GM03348 (cell line): ENCODE data around the gene SLC25A3.
"Not testable (repeated sequence)": the region's sequence is repeated elsewhere in the genome, so short reads cannot be mapped to it uniquely, and the experiment has no call there.

Experiments used
- DNase-seq: peaks from one replicate; pipeline ENCODE4 v3.0.0; 2012; ENCODE audit warnings: low spot score

Gene SLC25A3

DNA sequence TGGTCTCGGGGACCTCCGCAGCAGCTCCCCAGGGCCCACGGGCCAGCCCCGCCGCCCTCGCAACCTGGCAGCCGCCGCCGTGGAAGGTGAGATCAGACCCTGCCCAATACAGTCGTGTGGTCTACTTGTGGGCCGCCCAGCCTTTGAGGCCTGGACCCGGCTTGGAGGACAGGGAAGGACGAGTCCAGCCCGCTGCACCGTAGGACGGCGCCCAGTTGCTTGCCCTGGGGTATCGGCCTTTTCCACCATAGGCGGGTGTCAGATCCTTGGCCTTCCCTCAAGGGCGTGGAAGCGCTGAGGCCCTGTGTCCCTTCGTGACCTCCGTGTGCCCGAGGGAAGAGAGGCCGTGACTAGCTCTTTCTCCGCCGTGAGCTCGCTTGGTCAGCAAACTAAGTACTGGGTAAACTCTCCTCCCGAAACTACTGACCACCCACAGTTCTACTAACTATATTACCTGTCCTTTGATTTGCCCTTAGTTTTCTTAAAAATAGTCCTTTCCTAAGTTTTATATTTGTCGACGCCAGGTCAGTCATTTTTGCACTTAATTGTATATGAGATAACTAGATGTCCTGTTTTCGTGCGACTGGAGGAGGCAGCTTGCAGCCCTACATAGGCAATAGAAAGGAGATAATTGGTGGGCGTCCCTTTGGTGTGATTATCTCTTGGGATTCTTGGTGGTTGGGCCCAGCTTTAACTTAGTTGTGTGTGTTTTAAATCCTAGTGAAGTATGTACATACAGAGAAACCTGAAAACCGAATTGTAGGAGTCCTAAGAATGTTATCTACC, 757 bp downstream of the SLC25A3 start:
- peak; percentile 37 for DNase-seq

DNA sequence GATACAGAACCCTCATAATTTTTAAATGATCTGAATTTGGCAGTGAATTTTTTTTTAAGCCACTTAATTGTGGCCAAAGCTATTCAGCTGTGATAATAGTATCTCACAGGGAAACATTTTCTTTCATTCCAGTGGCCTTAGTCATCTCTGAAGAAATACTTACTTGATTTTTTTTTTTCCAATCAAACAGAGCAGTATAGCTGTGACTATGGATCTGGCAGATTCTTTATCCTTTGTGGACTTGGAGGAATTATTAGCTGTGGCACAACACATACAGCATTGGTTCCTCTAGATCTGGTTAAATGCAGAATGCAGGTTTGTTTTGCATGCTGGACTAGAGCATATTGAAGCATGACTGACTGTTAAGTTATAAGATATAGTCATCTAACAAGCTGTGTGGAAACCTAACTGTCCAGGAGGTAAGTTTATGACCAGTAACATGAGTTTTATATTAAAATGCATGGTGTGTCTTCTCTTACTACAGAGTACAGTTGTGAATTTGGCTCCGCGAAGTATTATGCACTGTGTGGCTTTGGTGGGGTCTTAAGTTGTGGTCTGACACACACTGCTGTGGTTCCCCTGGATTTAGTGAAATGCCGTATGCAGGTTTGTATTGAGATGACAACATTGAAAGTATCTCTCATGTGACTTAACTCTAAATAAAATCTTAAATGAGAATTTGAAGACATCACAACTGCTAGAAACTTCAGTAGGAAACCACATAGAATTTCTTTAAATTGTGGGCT, 1.9 kb downstream of the SLC25A3 start:
- peak; percentile 56 for DNase-seq

DNA sequence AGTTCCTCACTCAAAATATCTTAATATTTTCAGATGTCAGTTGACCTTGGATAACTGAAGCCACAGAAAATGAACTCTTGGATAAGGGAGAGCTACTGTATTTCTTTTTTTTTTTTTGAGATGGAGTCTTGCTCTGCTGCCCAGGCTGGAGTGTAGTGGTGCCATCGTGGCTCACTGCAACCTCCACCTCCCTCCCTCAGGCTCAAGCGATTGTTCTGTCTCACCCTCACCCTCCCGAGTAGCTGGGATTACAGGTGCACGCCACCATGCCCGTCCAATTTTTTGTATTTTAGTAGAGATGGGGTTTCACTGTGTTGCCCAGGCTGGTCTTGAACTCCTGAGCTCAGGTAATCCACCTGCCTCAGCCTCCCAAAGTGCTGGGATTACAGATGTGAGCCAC, 3.8 kb downstream of the SLC25A3 start:
- DNase-seq: not testable (repeated sequence)

DNA sequence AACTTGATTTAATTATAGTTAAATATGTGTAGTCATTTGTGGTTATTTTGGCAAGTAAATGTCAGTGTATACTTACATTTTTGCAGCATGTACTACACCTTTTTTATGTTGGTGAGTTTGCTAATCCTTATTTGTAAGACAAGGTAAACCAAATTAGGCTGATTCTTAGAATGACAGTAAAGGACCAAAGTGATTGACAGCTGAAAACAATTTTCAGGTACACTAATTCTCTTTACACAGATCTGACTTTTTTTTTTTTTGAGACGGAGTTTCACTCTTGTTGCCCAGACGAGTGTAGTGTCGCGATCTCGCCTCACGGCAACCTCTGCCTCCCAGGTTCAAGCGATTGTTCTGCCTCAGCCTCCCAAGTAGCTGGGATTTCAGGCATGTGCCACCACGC, 8.4 kb downstream of the SLC25A3 start:
- no peak for DNase-seq

DNA sequence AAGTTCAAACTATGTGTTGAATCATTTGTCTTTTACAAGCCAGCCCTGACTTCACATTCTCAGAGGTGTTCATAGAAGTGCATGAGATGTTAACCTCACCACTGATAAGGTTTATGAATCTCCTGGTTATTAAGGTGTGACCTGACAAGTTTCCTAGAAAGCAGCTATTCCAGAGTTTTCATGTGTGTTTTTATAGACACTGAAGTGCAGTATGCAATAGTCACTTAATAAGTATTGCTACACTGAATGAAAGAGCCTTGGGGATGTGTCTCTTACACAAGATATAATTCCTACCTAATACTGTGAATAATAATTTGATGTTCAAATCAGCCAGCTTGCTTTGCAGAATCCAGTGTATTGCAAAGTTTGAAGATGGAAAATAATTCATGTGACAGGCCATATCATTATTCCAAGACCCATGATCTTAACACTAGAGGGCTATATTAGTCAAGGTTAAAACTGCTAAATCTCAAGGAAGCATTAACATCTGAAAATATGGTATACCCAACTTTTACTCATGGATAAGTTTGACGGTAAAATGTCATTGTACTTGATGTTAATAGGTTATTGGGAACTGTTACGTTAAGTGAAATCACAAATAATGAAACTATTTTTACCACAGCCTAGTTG, 13.0 kb downstream of the SLC25A3 start:
- DNase-seq: no peak

DNA sequence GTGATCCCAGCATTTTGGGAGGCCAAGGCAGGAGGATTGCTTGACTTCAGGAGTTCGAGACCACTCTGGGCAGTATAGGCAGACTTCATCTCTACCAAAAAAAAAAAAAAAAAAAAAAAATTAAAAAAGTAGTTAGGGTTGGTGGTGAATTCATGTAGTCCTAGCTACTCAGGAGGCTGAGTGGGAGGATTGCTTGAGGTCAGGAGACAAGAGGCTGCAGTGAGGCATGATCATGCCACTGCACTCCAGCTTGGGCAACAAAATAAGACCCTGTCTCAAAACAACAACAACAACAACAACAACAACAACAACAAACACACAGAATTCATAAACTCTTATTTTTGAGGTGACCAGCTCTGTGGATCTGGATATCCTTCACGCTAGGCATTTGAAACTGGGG, 17.1 kb downstream of the SLC25A3 start:
- no peak for DNase-seq

DNA sequence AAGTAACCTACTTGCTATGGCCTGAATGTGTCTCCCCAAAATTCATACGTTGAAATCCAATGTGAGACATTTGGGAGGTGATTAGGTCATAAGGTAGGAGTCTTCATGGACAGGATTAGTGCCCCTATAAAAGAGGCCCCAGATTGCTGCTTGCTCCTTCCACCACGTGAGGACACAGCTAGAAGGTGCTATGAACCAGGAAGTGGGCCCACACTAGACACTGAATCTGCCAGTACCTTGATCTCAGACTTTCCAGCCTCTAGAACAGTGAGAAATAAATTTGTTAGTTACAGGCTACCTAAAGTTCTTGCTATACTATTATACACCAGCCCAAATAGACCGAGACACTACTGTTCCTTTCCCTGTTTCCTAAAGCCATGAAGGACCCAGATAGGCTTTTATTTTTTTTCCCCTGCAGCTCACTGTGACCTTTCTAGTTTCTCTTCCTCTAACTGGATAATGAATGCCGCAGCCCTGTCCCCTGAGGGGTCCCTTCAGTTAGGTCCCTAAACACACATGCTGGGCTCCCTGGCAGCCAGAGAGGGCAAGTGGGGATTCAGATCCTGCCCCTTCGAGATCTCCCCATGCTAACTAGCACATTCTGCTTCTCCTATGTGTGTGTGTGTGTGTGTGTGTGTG, 19.3 kb downstream of the SLC25A3 start:
- DNase-seq: no peak

DNA sequence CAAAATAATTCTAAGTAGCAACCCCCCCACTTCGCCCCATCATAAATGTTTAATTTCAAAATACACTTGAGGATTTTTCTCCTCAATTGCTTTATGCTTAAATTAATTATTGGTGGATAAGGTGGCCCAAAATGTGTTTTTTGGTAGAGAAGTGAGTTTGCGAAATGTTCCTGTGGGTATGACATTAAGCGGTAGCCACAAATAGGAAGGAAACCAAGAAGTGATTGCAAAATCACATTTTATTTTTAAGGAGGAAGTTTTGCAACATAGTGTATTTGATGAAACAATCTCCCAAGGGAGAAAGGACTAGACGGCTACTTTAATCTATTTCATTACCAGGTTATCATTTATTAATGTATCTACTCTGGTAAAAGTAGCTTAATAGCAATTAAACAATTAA, 25.5 kb downstream of the SLC25A3 start:
- peak; percentile 72 for DNase-seq

DNA sequence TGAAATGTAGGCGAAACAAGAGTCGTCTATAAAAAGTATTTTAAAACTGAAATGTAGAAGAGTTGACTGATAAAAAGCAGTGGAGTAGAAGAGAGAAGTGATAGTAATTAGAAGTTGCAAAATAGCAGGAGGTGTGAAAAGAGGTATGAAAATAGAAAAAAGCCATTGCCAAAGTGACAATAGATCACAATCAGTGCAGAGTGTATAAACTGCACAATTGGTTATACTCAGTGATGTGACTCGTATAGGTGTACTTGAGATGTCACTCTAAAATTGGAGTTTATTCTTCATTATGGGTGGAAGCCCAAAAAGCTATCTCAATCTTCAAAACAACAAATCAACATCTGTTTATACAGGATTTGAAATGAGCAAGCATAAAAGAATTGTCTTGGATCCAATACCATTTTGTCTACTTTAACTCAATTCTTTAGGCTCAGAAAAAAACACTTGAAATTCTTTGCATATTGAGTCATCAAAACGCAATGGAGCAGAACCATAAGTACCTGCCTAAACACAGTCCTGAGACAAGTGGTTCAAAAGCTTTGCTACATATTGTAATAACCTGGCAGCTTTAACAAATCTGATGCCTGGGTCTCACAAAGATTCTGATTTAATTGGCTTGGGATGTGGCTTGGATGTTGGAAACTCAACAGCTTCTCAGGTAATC, 42.3 kb downstream of the SLC25A3 start:
- peak; percentile 62 for DNase-seq

DNA sequence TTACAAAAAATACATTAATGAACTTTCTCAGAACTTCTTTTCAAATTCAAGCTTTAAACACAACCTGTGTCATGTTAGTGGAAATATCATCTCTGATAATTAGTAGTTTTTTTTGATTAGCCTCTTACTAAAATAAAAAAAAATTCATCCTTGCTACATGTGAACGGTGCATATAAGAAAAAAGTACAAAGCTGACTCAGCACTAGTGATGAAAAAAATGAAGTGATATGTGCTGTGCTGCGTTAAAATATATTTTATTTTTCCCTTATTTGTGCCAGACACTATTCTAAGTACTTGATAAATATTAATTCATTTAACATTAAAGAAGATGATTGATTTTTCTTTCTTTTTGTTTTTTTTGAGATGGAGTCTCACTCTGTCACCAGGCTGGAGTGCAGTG, 43.6 kb downstream of the SLC25A3 start:
- no peak for DNase-seq

DNA sequence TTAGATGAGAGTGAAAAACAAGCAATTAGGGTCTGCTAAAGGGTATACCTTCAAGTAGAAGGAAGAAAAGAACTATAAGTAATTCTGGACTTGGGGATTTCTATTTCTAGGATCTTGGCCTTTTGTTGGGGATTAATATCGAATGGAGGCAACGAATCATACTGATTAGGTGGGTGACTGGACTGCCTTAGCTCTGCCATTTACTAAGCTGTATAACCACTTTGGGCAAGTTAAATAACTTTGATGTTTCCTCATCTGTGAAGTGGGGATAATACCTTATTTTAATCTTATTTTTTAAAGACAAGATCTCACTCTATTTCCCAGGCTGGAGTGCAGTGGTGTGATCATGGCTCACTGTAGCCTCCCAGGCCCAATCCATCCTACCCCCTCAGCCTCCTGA, 44.5 kb downstream of the SLC25A3 start:
- DNase-seq: no peak

DNA sequence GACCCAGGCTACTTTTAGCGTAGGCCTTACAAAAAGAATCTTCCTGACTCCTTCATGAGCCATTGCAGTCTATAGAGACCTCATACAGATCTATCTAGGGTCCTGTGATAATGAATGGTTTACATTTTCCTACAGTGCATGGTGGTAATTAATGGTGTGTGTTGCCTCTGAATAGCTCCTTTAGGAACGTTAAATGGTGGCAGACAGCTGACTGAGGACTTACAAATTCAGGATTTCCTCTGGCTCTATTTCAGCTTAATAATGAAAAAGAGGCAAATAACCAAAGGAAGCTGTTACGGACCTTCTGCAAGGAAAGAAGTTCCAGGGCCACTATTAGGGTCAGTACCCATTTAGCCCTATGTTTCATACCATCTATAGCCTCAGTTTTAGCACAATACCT, 46.0 kb downstream of the SLC25A3 start:
- no peak for DNase-seq

DNA sequence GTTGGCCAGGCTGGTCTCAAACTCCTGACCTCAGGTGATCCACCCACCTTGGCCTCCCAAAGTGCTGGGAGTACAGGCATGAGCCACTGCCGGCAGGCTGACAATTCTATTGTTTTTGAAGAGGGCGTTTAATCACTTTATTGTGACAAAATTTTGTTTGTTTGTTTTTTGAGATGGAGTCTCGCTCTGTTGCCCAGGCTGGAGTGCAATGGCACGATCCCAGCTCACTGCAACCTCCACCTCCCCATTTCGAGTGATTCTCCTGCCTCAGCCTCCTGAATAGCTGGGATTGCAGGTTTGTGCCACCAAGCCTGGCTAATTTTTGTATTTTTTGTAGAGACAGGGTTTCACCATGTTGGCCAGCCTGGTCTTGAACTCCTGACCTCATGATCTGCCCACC, 49.3 kb downstream of the SLC25A3 start:
- DNase-seq: not testable (repeated sequence)

DNA sequence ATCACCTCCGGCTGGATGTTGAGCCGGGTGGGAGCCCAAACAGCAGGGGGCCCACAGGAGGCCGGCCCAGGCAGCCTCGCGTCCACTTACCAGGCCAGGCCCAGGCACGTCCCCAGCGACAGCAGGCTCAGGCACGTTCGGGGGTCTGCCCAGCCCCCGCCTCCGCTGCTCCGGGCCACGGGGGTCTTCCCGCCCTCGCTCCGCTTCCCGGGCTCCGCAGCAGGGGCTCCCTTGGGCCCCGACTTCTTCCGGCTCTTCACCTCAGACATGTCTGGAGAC, 50.9 kb downstream of the SLC25A3 start:
- peak; percentile 46 for DNase-seq

DNA sequence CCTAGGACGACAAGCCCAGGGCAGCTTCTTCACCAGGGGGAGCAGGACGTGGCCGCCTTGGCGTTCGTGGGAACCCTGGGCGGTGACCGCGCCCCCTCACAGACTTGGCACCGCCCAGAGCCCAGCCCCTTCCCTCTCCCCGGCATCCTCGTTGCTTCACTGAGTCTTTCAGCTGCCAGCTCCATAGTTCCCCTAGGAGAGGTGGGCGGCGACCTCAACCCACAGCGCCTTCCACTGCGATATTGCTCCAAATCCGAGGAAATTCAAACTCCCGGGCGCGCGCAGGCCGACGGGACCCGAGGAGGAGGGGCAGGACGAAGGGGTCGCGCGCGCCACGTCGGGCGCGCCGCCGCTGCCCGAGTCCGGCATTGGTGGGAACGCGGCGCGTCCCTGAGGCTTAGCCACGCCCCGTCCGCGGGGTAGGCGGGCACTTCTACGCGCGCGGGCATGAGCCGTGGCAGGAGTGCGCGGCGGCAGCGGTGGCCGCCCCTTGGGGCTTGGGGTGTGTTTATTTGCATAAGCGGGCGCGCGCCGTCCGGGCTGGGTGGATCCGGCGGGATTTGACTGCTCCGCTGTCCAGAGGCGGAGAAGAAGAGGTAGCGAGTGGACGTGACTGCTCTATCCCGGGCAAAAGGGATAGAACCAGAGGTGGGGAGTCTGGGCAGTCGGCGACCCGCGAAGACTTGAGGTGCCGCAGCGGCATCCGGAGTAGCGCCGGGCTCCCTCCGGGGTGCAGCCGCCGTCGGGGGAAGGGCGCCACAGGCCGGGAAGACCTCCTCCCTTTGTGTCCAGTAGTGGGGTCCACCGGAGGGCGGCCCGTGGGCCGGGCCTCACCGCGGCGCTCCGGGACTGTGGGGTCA, 51.5 kb downstream of the SLC25A3 start, which contains the start of the genes APAF1 and IKBIP:
Gene APAF1, plus strand, starts transcription at position 579 of the 860 bp plus-strand sequence. CDS start 3,070 bp downstream, outside the sequence.
Gene IKBIP, minus strand, starts transcription at position 77 of the 860 bp plus-strand sequence. CDS start 87 bp downstream, outside the sequence.
- peak; percentile 98 for DNase-seq

DNA sequence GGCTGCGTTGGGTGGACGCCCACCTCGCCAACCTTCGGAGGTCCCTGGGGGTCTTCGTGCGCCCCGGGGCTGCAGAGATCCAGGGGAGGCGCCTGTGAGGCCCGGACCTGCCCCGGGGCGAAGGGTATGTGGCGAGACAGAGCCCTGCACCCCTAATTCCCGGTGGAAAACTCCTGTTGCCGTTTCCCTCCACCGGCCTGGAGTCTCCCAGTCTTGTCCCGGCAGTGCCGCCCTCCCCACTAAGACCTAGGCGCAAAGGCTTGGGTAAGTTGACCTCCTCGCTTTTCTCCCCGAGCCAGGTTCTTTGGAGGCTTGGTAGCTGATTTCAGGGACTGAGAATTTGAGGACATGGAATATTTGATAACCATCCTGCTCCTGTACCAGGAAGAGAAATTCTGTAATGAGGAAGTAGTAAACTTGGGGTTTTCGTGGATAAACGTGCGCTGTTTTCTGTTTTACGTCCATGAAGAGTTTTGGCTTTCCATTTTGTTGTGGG, 52.1 kb downstream of the SLC25A3 start:
- DNase-seq: peak; percentile 33

DNA sequence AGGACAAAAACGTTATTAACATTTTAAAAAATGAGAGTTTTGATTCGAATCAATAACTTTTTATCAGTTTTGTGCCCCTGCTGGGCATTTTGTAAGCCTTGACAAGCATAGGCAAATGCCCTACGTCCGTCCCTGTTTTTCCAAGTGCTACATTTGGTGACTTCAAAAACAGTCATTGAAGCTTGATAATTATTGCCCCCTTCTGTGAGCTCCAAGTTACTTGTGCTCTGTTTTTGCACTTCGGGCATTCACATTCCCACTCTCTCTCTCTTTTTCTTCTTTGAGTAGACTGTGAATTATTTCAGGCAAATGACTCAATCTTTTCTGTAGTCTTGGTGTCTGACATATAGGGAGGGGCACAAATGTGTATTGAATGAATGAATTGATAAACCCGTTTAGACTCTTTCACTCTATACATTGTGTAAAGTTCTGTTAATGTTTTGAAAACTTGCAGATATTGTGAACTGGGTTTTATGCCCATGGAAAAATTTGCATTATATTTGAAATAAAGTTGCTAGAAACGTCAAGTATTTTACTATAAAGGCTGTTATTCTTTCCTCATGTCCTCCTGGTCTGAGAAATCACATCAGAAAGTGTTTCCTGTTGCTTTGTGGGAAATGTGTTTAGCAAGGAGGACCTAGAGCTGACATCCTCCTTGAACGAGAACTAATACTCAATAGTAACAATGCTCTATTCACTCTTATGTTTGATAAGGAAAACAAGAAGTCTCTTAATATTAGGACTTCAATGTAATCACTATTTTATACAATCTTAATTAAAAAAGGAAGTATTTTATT, 53.0 kb downstream of the SLC25A3 start:
- DNase-seq: peak; percentile 7

DNA sequence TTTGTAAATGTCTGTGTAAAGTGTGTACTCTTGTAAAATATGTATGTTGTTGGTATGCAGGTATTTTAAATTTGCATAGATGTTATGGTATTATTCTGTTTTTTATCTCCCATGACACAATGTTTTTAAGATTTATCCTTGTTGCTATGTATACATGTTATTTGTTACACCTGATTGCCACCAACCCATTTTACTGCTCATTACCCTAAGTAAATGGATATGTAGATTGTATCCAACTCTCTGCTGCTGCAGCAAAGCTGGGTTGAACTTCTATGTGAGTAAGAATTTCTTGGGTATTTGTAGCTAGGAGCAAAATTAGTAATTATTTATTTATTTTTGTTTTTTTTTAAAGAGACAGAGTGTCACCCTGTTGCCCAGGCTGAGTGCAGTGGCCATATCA, 57.8 kb downstream of the SLC25A3 start:
- no peak for DNase-seq

DNA sequence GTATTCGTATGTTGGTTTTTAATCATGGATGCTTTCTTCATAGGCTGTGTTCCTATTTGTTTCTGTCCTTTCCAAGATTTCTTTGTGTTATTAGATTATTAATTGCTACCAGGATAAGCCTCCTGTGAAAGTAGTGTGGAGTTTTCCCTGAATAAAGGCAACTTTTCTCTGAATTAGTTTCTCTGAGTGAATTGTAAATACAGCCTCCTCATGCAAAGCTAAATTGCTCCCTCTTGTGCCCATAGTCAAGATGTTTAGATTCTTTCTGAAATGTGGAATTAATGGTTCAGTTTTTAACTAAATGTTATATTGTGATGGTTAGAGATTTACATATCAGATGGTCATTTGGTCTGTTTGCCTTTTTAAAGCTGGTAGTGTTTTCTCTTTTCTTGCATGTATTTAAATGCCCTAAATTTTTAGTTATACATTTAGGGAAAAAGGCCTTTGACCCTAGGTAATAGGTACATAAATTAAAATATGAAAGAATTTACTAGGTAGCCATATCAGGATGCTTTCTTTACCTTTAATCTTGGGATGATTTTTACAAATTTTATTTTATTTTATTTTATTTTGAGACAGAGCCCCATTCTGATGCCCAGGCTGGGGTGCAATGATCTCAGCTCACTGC, 60.5 kb downstream of the SLC25A3 start:
- peak; percentile 56 for DNase-seq
